ENCODE measurements around the gene MTX1.

Gene MTX1

DNA sequence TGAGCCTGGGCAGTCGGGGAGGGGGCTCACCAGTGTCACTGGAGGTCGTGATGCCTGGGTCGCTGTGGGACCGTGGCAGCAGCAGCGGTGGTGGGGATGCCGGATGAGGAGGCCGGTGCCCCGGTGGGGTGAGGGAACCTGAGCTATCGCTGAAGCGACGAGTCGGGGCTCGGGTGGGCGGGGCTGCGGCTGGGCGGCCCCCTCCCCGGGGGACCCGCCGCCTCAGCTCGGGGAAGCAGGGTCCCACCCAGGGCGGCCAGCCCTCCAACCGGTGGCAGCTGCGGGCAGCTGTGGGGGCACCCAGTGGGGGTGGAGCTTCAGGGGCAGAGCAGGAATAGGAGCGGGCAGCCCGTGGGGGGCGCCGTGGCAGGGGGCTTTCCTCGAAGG is 41.7 kb downstream of the MTX1 start:
- no peak overlapping the region for H2AFZ ChIP-seq (ENCODE audit: low read depth, low read length)
- H3K4me1 ChIP-seq (ENCODE audit: insufficient read depth, low read length) = peaks cover 23% of the 10 kb centered on the region
- H3K4me3 ChIP-seq (ENCODE audit: low read length) = no peak overlapping the region
- no peaks in the 10 kb centered on the region for H3K9me3 ChIP-seq (ENCODE audit: low read length)
- H3K36me3 ChIP-seq (ENCODE audit: insufficient read depth, low read length) = peaks cover 13% of the 10 kb centered on the region
- H3K27me3 ChIP-seq (ENCODE audit: insufficient read depth, low read length) = no peaks in the 10 kb centered on the region

DNA sequence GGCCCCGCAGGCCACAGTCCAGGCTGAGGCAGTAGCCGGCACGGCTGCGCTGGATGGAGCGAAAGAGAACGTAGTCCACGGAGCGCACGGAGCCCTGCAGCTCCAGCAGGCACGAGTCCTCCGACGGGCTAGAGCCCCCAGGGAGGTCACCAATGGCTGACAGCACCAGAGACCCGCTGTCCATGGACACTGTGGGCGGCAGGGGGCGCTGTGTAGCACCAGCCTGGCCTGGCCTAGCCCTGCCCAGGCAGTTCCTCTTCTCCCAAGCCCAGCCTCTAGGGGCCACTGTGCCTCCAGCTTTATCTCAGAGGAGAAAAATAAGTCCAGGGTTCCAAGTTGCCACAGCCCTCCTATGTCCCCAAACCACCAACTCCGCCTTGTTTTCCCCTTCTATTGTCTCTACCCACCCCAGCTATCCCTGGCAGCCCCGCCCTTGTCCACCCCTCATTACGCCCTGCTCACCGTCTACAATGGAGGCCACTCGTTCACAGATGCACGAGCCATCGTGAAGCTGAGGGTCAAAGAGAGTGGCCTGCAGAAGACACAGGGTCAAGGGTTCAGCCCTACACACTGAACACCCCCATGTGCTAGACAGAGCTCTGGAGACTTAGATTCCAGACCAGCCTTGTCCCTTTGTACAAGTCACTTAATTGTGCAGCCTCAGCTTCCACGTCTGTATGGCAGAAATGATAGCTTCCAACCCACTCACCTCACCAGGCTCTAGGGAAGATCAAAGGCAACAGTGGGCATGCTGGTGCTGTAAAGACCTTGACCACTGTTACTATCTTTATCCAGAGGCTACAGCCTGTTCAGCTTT is 42.3 kb downstream of the MTX1 start:
- Histone ChIP-seq H3K4me1 (ENCODE audit: insufficient read depth, low read length) (peaks cover 22% of the 10 kb centered on the region), H2AFZ (ENCODE audit: low read depth, low read length) (no peak overlapping the region), H3K9me3 (ENCODE audit: low read length) (no peaks in the 10 kb centered on the region), H3K36me3 (ENCODE audit: insufficient read depth, low read length) (peaks cover 13% of the 10 kb centered on the region), H3K4me3 (ENCODE audit: low read length) (no peak overlapping the region), H3K27me3 (ENCODE audit: insufficient read depth, low read length) (no peaks in the 10 kb centered on the region)

DNA sequence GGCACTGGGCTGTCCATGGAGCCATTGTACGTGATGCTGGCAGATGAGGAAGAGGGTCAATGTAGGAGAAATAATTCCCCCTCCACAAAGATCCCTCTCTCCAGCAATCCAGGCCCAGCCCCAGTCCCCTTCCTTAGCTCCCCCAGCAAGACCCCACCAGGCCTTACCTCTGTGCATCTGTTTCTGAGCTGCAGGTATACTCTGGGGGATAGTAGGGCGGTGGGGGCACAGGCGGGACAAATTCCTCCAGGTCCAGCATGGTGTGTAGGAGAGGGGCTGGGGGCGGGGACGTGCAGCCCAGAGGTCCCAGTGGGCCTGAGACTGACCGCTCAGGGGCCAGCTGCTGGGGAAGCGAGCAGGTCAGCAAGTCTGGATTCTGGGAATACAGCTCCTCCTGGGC is 43.1 kb downstream of the MTX1 start:
- Histone ChIP-seq H3K36me3 (ENCODE audit: insufficient read depth, low read length) (peaks cover 11% of the 10 kb centered on the region), H3K4me3 (ENCODE audit: low read length) (no peak overlapping the region), H3K9me3 (ENCODE audit: low read length) (no peaks in the 10 kb centered on the region), H3K4me1 (ENCODE audit: insufficient read depth, low read length) (peaks cover 22% of the 10 kb centered on the region), H3K27me3 (ENCODE audit: insufficient read depth, low read length) (no peaks in the 10 kb centered on the region), H2AFZ (ENCODE audit: low read depth, low read length) (no peak overlapping the region)

DNA sequence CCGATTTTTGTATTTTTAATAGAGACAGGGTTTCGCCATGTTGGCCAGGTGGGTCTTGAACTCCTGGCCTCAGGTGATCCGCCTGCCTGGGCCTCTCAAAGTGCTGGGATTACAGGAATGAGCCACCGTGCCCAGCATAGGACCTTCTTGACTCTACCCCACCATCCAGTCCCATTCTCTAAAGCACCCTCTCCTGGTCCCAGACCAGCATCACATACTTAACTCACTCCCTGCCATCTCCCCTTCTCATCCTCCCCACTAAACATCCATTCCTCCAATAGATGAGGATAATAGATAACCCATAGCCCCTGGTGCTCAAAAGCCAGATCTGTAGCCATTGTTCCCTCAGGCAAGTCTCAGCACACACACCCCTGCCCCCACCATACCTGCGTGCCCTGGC is 44.7 kb downstream of the MTX1 start:
- Histone ChIP-seq H2AFZ (ENCODE audit: low read depth, low read length) (no peak overlapping the region), H3K9me3 (ENCODE audit: low read length) (no peaks in the 10 kb centered on the region), H3K27me3 (ENCODE audit: insufficient read depth, low read length) (no peaks in the 10 kb centered on the region), H3K4me1 (ENCODE audit: insufficient read depth, low read length) (peaks cover 22% of the 10 kb centered on the region), H3K4me3 (ENCODE audit: low read length) (no peak overlapping the region), H3K36me3 (ENCODE audit: insufficient read depth, low read length) (peaks cover 7% of the 10 kb centered on the region)

DNA sequence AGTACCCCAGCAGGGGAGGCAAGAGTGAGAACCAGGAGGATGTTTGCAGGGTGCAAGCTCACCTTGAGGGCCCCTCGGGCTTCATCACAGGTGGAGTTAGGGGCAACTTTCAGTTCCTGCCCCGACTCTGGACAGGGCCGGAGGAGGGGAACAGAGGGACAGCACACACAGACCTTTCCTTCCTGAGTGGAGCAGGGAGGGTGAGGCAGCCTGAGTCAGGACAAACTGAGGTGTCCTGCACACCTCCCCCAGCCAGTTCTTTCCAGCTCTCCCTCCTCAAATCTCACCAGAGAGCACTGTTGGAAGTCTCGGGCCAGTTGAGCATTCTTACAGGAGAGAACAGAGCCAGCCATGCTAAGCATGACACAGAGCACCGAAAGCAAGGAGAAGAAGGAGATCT is 45.3 kb downstream of the MTX1 start:
- H3K4me1 ChIP-seq (ENCODE audit: insufficient read depth, low read length) = peaks cover 22% of the 10 kb centered on the region
- H2AFZ ChIP-seq (ENCODE audit: low read depth, low read length) = no peak overlapping the region
- H3K9me3 ChIP-seq (ENCODE audit: low read length) = no peaks in the 10 kb centered on the region
- H3K36me3 ChIP-seq (ENCODE audit: insufficient read depth, low read length) = peaks cover 11% of the 10 kb centered on the region
- peak overlapping the region; percentile 64 for H3K4me3 ChIP-seq (ENCODE audit: low read length)
- H3K27me3 ChIP-seq (ENCODE audit: insufficient read depth, low read length) = no peaks in the 10 kb centered on the region

DNA sequence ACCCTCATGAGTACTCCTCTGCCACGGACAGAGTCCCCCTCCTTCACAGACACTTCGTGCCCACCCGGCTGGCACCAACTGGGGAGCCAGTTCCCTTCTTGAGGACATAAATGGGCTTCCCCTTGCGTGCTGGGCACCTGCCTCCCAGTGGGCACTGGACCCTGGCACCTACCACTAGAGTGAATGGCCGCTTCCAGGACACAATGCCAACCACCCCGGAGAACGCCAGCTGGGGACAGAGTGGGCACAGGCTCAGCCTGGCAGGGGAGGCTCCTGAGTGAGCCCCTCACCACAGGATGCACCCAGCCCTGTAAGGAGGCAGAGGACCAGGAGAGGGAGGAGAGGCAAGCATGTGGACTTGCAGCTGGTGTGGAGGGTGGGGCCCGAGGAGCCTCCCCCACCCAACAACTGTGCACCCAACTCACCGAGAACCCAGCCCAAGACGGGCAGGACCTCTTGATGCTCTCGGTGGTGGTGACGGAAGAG is 45.8 kb downstream of the MTX1 start:
- Histone ChIP-seq H3K9me3 (ENCODE audit: low read length) (no peaks in the 10 kb centered on the region), H3K4me3 (ENCODE audit: low read length) (peak overlapping the region; percentile 64), H3K36me3 (ENCODE audit: insufficient read depth, low read length) (peaks cover 11% of the 10 kb centered on the region), H3K4me1 (ENCODE audit: insufficient read depth, low read length) (peaks cover 22% of the 10 kb centered on the region), H3K27me3 (ENCODE audit: insufficient read depth, low read length) (no peaks in the 10 kb centered on the region), H2AFZ (ENCODE audit: low read depth, low read length) (no peak overlapping the region)

DNA sequence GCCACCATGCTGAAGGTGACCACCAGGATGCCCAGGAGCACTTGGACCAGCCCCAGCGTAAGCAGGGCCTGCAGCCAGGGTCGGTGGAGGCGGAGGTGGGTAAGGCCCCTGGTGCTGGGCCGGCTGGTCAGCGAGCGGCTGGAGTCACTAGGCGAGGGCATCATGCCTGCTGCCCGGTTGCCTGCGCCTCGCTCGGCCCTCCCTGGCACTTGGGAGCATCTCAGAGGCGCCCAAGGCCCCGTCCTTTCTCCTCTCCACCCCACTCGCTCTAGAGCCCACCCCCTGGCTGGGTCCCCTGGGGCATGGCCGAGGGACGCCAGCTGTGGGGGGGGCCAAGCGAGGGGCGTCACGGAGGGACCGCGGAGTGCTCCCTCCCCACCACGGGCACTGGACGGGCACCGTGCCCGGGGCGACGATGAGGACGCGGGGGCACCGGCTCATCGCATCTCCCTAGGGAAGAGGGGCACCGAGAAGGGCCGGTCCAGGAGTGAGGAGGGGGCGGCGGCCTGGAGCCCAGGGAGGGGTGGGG is 46.3 kb downstream of the MTX1 start:
- no peaks in the 10 kb centered on the region for H3K27me3 ChIP-seq (ENCODE audit: insufficient read depth, low read length)
- no peaks in the 10 kb centered on the region for H3K9me3 ChIP-seq (ENCODE audit: low read length)
- peak overlapping the region; percentile 1 for H2AFZ ChIP-seq (ENCODE audit: low read depth, low read length)
- peaks cover 15% of the 10 kb centered on the region for H3K36me3 ChIP-seq (ENCODE audit: insufficient read depth, low read length)
- H3K4me1 ChIP-seq (ENCODE audit: insufficient read depth, low read length) = peaks cover 22% of the 10 kb centered on the region
- peak overlapping the region; percentile 64 for H3K4me3 ChIP-seq (ENCODE audit: low read length)

DNA sequence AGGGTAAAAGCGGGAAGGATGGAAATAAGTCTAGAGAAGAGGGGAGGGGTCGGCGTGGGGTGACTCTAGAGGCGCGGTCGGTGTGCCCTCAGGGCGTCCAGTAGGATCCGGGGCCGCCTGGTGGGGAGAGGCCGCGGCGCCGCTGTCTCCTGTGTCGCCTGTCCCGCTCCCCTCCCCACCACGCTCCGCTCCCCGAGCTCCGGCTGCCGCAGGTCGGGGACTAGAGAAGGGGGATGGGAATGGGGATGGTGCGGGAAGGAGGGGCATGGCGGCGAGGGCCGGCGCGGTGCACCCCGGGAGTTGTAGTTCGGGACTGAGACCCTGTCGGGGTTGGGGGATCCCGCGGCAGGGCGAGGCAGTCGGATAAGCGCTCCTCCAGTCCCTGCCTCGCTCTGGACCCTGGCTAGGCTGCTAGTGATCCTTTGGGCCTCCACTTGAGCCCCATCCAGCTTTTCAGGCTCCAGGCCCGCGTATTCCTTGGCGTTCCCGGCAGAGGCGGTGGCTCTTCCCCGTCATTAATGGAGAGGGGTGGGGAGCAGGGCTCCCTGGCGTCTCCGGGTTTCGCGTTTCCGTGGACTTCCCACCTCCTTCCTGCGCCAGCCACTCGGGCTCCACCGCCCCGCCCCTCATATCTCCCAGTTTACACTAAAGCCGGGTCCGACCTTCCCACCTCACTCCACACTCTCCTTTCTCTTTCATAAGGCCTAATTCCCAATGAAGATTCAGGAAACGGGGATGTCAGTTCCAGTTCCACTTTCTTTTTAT is 46.9 kb downstream of the MTX1 start, which contains the start of gene ENTREP3:
ENTREP3 (minus strand) TSS at position 241 of the 765 bp plus-strand sequence. CDS start 606 bp downstream, outside the sequence.
- Histone ChIP-seq H3K9me3 (ENCODE audit: low read length) (no peaks in the 10 kb centered on the region), H3K27me3 (ENCODE audit: insufficient read depth, low read length) (no peaks in the 10 kb centered on the region), H3K4me1 (ENCODE audit: insufficient read depth, low read length) (peaks cover 22% of the 10 kb centered on the region), H3K36me3 (ENCODE audit: insufficient read depth, low read length) (peaks cover 18% of the 10 kb centered on the region), H3K4me3 (ENCODE audit: low read length) (peak within 1 kb of the TSS; percentile 64), H2AFZ (ENCODE audit: low read depth, low read length) (peak within 1 kb of the TSS; percentile 1)

DNA sequence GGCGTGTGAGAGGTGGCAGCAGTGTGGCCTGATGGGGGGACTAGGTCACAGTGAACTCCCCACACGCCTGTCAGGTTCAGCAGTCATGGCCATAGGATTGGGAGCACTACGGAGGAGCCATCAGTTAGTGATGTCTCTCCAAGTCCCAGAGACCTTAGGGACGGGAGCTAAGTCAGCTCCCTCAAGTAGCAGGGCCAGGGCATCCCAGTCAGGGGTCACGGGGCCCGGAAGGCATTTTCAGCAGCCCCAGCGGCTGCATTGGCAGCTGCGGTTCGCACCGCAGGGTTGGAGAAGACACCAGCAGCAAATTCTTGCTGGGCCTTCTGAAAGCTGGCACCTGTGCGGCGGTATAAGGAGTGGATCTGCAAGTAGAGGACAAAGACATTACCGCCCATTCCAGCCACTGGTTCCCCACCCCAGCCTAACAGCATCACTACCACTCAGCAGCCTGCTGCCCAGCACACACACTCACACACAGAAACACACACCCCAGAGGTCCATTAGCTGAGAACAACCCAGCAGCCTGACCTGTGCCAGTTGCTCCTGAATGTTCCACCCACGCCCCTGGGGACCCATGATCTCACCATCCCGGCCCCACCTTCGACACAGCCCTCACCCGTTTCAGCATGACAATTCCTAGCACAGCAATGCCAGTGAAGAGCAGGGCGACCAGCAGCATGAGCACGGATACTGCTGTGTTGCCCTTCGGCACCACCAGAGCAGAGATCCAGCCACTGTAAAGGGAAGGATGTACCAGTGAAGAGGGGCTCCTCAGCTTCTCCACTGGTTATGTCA is 47.8 kb downstream of the MTX1 start:
- peaks cover 19% of the 10 kb centered on the region for H3K36me3 ChIP-seq (ENCODE audit: insufficient read depth, low read length)
- H3K27me3 ChIP-seq (ENCODE audit: insufficient read depth, low read length) = no peaks in the 10 kb centered on the region
- H3K4me3 ChIP-seq (ENCODE audit: low read length) = no peak overlapping the region
- peaks cover 23% of the 10 kb centered on the region for H3K4me1 ChIP-seq (ENCODE audit: insufficient read depth, low read length)
- H2AFZ ChIP-seq (ENCODE audit: low read depth, low read length) = no peak overlapping the region
- H3K9me3 ChIP-seq (ENCODE audit: low read length) = no peaks in the 10 kb centered on the region

DNA sequence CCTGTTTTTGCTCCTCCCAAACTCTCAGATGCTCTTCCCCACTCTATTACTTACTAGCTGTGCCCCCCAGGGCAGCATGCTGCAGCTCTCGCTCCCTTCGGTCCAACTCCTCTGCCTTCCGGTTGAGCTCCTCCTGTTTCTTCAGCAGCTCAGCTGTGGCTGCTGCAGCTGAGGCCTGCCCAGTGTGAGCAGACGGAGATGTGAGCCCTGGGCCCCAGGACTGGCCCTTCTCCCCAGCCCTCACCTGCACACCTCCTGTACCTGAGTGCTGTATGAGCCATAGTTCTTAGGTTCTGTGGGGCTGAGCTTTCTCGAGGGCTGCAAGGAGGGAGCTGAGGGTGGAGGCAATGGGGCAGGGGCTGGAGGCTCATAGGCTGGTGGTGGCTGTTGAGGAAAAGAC is 51.8 kb downstream of the MTX1 start:
- Histone ChIP-seq H3K9me3 (ENCODE audit: low read length) (no peaks in the 10 kb centered on the region), H2AFZ (ENCODE audit: low read depth, low read length) (no peak overlapping the region), H3K36me3 (ENCODE audit: insufficient read depth, low read length) (peaks cover 44% of the 10 kb centered on the region), H3K4me1 (ENCODE audit: insufficient read depth, low read length) (peaks cover 9% of the 10 kb centered on the region), H3K27me3 (ENCODE audit: insufficient read depth, low read length) (no peaks in the 10 kb centered on the region), H3K4me3 (ENCODE audit: low read length) (no peak overlapping the region)

DNA sequence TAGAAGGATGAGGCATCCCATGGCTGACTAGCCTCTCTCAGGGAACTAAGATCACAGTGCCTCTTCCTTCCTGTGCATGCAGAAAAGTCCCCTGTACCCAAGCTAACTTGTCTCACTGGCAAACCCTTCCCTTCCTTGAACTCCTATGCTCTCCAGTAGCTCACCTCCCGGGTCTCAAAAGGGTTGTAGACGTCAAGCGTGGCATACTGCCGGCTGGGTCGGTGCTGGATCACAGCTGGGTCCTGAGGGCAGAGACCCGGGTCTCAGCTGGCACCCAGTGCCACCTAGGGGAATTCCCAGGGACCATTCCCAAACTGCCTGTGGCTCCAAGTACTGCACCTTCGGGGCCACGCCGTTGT is 53.0 kb downstream of the MTX1 start:
- Histone ChIP-seq H2AFZ (ENCODE audit: low read depth, low read length) (no peak overlapping the region), H3K4me1 (ENCODE audit: insufficient read depth, low read length) (peaks cover 9% of the 10 kb centered on the region), H3K27me3 (ENCODE audit: insufficient read depth, low read length) (no peaks in the 10 kb centered on the region), H3K4me3 (ENCODE audit: low read length) (peak overlapping the region; percentile 73), H3K36me3 (ENCODE audit: insufficient read depth, low read length) (peaks cover 53% of the 10 kb centered on the region), H3K9me3 (ENCODE audit: low read length) (no peaks in the 10 kb centered on the region)

DNA sequence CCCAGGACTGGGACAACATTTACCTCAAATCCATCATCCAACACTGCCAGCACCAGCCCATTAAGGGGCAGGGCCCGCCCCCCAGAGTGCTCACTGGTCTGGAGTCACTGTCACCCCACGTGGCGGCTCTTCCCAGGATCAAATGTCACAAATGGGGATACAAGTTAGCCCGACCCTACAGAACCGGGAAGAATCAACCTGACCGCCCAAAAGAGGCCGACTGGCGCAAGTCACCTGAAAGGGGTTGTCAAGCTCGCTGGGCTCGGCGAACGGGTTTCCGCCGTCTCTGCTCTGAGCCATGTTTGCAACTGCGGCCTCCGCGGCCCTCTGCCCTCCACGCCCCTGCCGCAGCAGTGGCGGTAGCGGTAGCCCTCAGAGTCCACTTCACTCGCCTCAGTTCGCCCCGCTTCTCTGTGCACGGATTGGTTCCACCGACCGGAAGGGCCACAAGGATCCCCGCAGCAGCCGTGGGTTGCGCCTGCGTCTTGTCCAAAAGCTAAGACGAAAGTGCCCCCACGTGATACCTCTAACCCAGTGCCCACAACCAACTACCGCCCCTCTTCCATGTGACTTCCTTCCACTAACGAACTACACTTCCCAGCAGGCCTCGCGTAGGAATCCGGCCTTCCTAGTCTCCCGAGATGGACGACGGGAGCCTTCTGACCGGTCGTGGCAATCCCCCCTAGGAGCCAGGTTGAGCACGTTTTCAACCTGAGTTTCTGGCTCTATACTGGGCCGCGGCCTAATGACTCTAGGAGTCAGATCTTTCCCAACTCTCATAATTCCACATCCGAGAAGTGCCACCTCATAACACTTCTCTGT is 53.6 kb downstream of the MTX1 start, which contains the start of gene SCAMP3:
SCAMP3 (minus strand) TSS at position 509 of the 822 bp plus-strand sequence; CDS start at position 300, 209 bp downstream.
- H3K36me3 ChIP-seq (ENCODE audit: insufficient read depth, low read length) = peaks cover 53% of the 10 kb centered on the region
- peak within 1 kb of the TSS; percentile 73 for H3K4me3 ChIP-seq (ENCODE audit: low read length)

More for the DNA sequence above, 53.6 kb downstream of the MTX1 start, which contains the start of gene SCAMP3:
- Histone ChIP-seq H2AFZ (ENCODE audit: low read depth, low read length) (no peak within 1 kb of the TSS), H3K4me1 (ENCODE audit: insufficient read depth, low read length) (peaks cover 9% of the 10 kb centered on the region), H3K9me3 (ENCODE audit: low read length) (no peaks in the 10 kb centered on the region), H3K27me3 (ENCODE audit: insufficient read depth, low read length) (no peaks in the 10 kb centered on the region)
